DMS153 treated with DMSO at 0.1 percent for 48 hours (cell line): Measurements from ENCODE around the gene LGALS1.
"Not testable (repeated sequence)": the region's sequence is repeated elsewhere in the genome, so short reads cannot be mapped to it uniquely, and the experiment has no call there.

ENCODE experiments used
- DNase-seq: peaks from one replicate; lab custom pipeline; 2025; ENCODE audit not compliant: unreplicated experiment; lab: John Stamatoyannopoulos, UW

Gene LGALS1

GRCh38 chr22:37715760-37716159, 40.3 kb downstream of the LGALS1 start:
- no peak for DNase-seq

GRCh38 chr22:37716708-37717107, 41.3 kb downstream of the LGALS1 start:
- DNase-seq = no peak

- DNase-seq = not testable (repeated sequence)
Measured at GRCh38 chr22:37717235-37717634, 41.8 kb downstream of the LGALS1 start.

GRCh38 chr22:37717746-37718305, 42.4 kb downstream of the LGALS1 start:
- not testable (repeated sequence) for DNase-seq

- DNase-seq = no peak
Measured at GRCh38 chr22:37725551-37726240, 50.3 kb downstream of the LGALS1 start.

GRCh38 chr22:37726241-37726887, 50.9 kb downstream of the LGALS1 start:
- DNase-seq = no peak

GRCh38 chr22:37728620-37729019, 53.2 kb downstream of the LGALS1 start:
- DNase-seq = no peak
